Measurements from ENCODE around the gene ZNF544. TPM values are rescaled to one million over a fixed set of nuclear protein-coding genes. Genes with fewer than 3 reads are reported as not detected.

Gene ZNF544
- polyA plus RNA-seq (ENCODE audit: insufficient read length), result 14.6 TPM

- DNase-seq (ENCODE audit: low read depth), result peak; percentile 9
Observed at GRCh38 chr19:58228585-58229254, at the start of gene ZNF544. ZNF544 (plus strand) TSS chr19:58228914; CDS start chr19:58244024, 15,110 bp downstream.

- no peak for DNase-seq (ENCODE audit: low read depth)
Observed at GRCh38 chr19:58181902-58182576, 46.7 kb upstream of the ZNF544 start.

GRCh38 chr19:58182577-58182988 lies 46.1 kb upstream of the ZNF544 start:
- DNase-seq (ENCODE audit: low read depth), result no peak

- DNase-seq (ENCODE audit: low read depth), result peak; percentile 61
Observed at GRCh38 chr19:58182989-58183816, 45.5 kb upstream of the ZNF544 start, which contains the start of gene ZNF274. ZNF274 (plus strand) TSS chr19:58183061; CDS start chr19:58183966, 905 bp downstream.

GRCh38 chr19:58183817-58184215 lies 44.9 kb upstream of the ZNF544 start:
- DNase-seq (ENCODE audit: low read depth), result peak; percentile 39

GRCh38 chr19:58196901-58197616 lies 31.7 kb upstream of the ZNF544 start:
- DNase-seq (ENCODE audit: low read depth), result no peak

- no peak for DNase-seq (ENCODE audit: low read depth)
Observed at GRCh38 chr19:58203814-58204475, 24.8 kb upstream of the ZNF544 start.

- no peak for DNase-seq (ENCODE audit: low read depth)
Observed at GRCh38 chr19:58204566-58204965, 24.1 kb upstream of the ZNF544 start.

GRCh38 chr19:58209577-58209976 lies 19.1 kb upstream of the ZNF544 start:
- DNase-seq (ENCODE audit: low read depth), result no peak

- no peak for DNase-seq (ENCODE audit: low read depth)
Observed at GRCh38 chr19:58212336-58213074, 16.2 kb upstream of the ZNF544 start.

GRCh38 chr19:58213075-58213369 lies 15.7 kb upstream of the ZNF544 start:
- DNase-seq (ENCODE audit: low read depth), result no peak

GRCh38 chr19:58217069-58217481 lies 11.6 kb upstream of the ZNF544 start:
- no peak for DNase-seq (ENCODE audit: low read depth)

- no peak for DNase-seq (ENCODE audit: low read depth)
Observed at GRCh38 chr19:58217607-58218391, 10.9 kb upstream of the ZNF544 start.

- no peak for DNase-seq (ENCODE audit: low read depth)
Observed at GRCh38 chr19:58218899-58219298, 9.8 kb upstream of the ZNF544 start.

GRCh38 chr19:58227964-58228584 lies 640 bp upstream of the ZNF544 start:
- no peak for DNase-seq (ENCODE audit: low read depth)

- DNase-seq (ENCODE audit: low read depth), result no peak
Observed at GRCh38 chr19:58229255-58229639, 533 bp downstream of the ZNF544 start.

GRCh38 chr19:58237324-58237723 lies 8.6 kb downstream of the ZNF544 start:
- DNase-seq (ENCODE audit: low read depth), result no peak

- no peak for DNase-seq (ENCODE audit: low read depth)
Observed at GRCh38 chr19:58243351-58243750, 14.6 kb downstream of the ZNF544 start.

GRCh38 chr19:58248886-58249285 lies 20.2 kb downstream of the ZNF544 start:
- no peak for DNase-seq (ENCODE audit: low read depth)

Measured in forelimb muscle (tissue), 1 donor.